SK-N-SH treated with all-trans-retinoic acid at 6 μM for 48 hours (cell line): ENCODE measurements around the gene KYAT1.

Experiments
- ATAC-seq: fragments of 200-7000 bp; cut with Tn5 transposase; 3 replicates; pipeline ENCODE4 v1.9.1; 2020; ENCODE audit warnings: mild to moderate bottlenecking, moderate library complexity
- BACH2 ChIP-seq: fragments of 250-450 bp; sonication (Bioruptor Pico); IDR thresholded peaks from 2 replicates; pipeline ENCODE4 v1.9.0; 2021; ENCODE audit warnings: mild to moderate bottlenecking, borderline replicate concordance
- CREB5 ChIP-seq: fragments of 250-450 bp; sonication (Bioruptor Pico); IDR thresholded peaks from 2 replicates; pipeline ENCODE4 v1.5.1; 2020; ENCODE audit warnings: low read depth, mild to moderate bottlenecking, moderate library complexity
- CSDC2 ChIP-seq: fragments of 250-450 bp; sonication (Bioruptor Pico); IDR thresholded peaks from 2 replicates; pipeline ENCODE4 v1.5.0; 2020; ENCODE audit warnings: mild to moderate bottlenecking, moderate library complexity
- CSRNP3 ChIP-seq: fragments of 250-450 bp; sonication (Bioruptor Pico); IDR thresholded peaks from 2 replicates; pipeline ENCODE4 v1.5.1; 2021; ENCODE audit warnings: mild to moderate bottlenecking, moderate library complexity
- ESRRG ChIP-seq: fragments of 250-450 bp; sonication (Bioruptor Pico); IDR thresholded peaks from 2 replicates; pipeline ENCODE4 v1.6.1; 2021; ENCODE audit warnings: mild to moderate bottlenecking
- GLIS3 ChIP-seq: fragments of 250-450 bp; sonication (Bioruptor Pico); IDR thresholded peaks from 2 replicates; pipeline ENCODE4 v1.5.0; 2020; ENCODE audit warnings: mild to moderate bottlenecking, moderate library complexity
- ISL1 ChIP-seq: fragments of 250-450 bp; sonication (Bioruptor Pico); IDR thresholded peaks from 2 replicates; pipeline ENCODE4 v2.1.2; 2022; ENCODE audit warnings: mild to moderate bottlenecking, moderate library complexity
- OSR1 ChIP-seq: fragments of 250-450 bp; sonication (Bioruptor Pico); IDR thresholded peaks from 2 replicates; pipeline ENCODE4 v1.8.0; 2022; ENCODE audit warnings: moderate library complexity, mild to moderate bottlenecking, inconsistent platforms
- PATZ1 ChIP-seq: fragments of 250-450 bp; sonication (Bioruptor Pico); IDR thresholded peaks from 2 replicates; pipeline ENCODE4 v1.8.0; 2020; ENCODE audit warnings: mild to moderate bottlenecking, moderate library complexity, borderline replicate concordance
- POU6F1 ChIP-seq: fragments of 250-450 bp; sonication (Bioruptor Pico); IDR thresholded peaks from 2 replicates; pipeline ENCODE4 v1.8.0; 2021; ENCODE audit warnings: low read depth, mild to moderate bottlenecking, moderate library complexity, borderline replicate concordance
- PPARA ChIP-seq: fragments of 250-450 bp; sonication (Bioruptor Pico); IDR thresholded peaks from 2 replicates; pipeline ENCODE4 v1.5.0; 2020; ENCODE audit warnings: mild to moderate bottlenecking, borderline replicate concordance
- RARB ChIP-seq: fragments of 250-450 bp; sonication (Bioruptor Pico); IDR thresholded peaks from 2 replicates; pipeline ENCODE4 v1.8.0; 2021; ENCODE audit warnings: mild to moderate bottlenecking, moderate library complexity
- SNAI2 ChIP-seq: fragments of 250-450 bp; sonication (Bioruptor Pico); IDR thresholded peaks from 2 replicates; pipeline ENCODE4 v1.5.0; 2020; ENCODE audit warnings: mild to moderate bottlenecking, moderate library complexity
- TCF4 ChIP-seq: fragments of 250-450 bp; sonication (Bioruptor Pico); IDR thresholded peaks from 2 replicates; pipeline ENCODE4 v1.8.0; 2021; ENCODE audit warnings: mild to moderate bottlenecking, moderate library complexity, borderline replicate concordance
- TOX ChIP-seq: fragments of 250-450 bp; sonication (Bioruptor Pico); IDR thresholded peaks from 2 replicates; pipeline ENCODE4 v1.8.0; 2021; ENCODE audit warnings: mild to moderate bottlenecking, moderate library complexity, borderline replicate concordance
- TSHZ2 ChIP-seq: fragments of 250-450 bp; sonication (Bioruptor Pico); IDR thresholded peaks from 2 replicates; pipeline ENCODE4 v1.5.0; 2020; ENCODE audit warnings: mild to moderate bottlenecking, moderate library complexity
- ZC3H10 ChIP-seq: fragments of 250-450 bp; sonication (Bioruptor Pico); IDR thresholded peaks from 2 replicates; pipeline ENCODE4 v1.5.1; 2021; ENCODE audit warnings: mild to moderate bottlenecking, moderate library complexity
- ZFP3 ChIP-seq: fragments of 250-450 bp; sonication (Bioruptor Pico); IDR thresholded peaks from 2 replicates; pipeline ENCODE4 v1.5.0; 2020; ENCODE audit warnings: mild to moderate bottlenecking, moderate library complexity
- ZFP30 ChIP-seq: fragments of 450-650 bp; formaldehyde crosslinking; IDR thresholded peaks from 2 replicates; pipeline ENCODE4 v1.5.0; 2022; ENCODE audit warnings: mild to moderate bottlenecking, moderate library complexity
- ZNF565 ChIP-seq: fragments of 450-650 bp; formaldehyde crosslinking; conservative IDR thresholded peaks from 2 replicates; pipeline ENCODE4 v1.5.0; 2020; ENCODE audit warnings: low read depth, mild to moderate bottlenecking, moderate library complexity
- ZNF70 ChIP-seq: fragments of 450-650 bp; formaldehyde crosslinking; IDR thresholded peaks from 2 replicates; pipeline ENCODE4 v1.5.0; 2020; ENCODE audit warnings: mild to moderate bottlenecking, moderate library complexity
- ZNF8 ChIP-seq: fragments of 450-650 bp; formaldehyde crosslinking; IDR thresholded peaks from 2 replicates; pipeline ENCODE4 v1.5.0; 2020; ENCODE audit warnings: mild to moderate bottlenecking, moderate library complexity

KYAT1 gene

GRCh38 chr9:128840524-128840923 lies 41.2 kb downstream of the KYAT1 start:
- ATAC-seq = no peak
- no peak for TF ChIP-seq POU6F1
- TF ChIP-seq PPARA (CRISPR knock-in tag) = no peak
- no peak for TF ChIP-seq RARB (CRISPR knock-in tag)
- no peak for TF ChIP-seq ZC3H10 (CRISPR knock-in tag)
- no peak for TF ChIP-seq PATZ1 (CRISPR knock-in tag)
- TF ChIP-seq CSRNP3 = no peak
- TF ChIP-seq ISL1 (CRISPR knock-in tag) = no peak
- TF ChIP-seq TOX (CRISPR knock-in tag) = no peak
- TF ChIP-seq GLIS3 (CRISPR knock-in tag) = no peak
- no peak for TF ChIP-seq ZFP3 (CRISPR knock-in tag)
- TF ChIP-seq CSDC2 (CRISPR knock-in tag) = no peak
- TF ChIP-seq BACH2 (CRISPR knock-in tag) = no peak
- TF ChIP-seq ZNF565 (CRISPR knock-in tag) = no peak
- no peak for TF ChIP-seq ZNF8
- no peak for TF ChIP-seq ESRRG
- no peak for TF ChIP-seq OSR1
- no peak for TF ChIP-seq ZNF70 (CRISPR knock-in tag)
- TF ChIP-seq TSHZ2 (CRISPR knock-in tag) = no peak
- TF ChIP-seq, all 23 proteins: peak for 0

- ATAC-seq = no peak
- TF ChIP-seq ZFP3 (CRISPR knock-in tag) (no peak), RARB (CRISPR knock-in tag) (no peak), CSDC2 (CRISPR knock-in tag) (no peak)
- TF ChIP-seq, all 23 proteins: peak for 0
Observed at GRCh38 chr9:128838338-128838737, 43.4 kb downstream of the KYAT1 start.

GRCh38 chr9:128836509-128837145 lies 45.1 kb downstream of the KYAT1 start:
- no peak for ATAC-seq

GRCh38 chr9:128835246-128836210 lies 46.2 kb downstream of the KYAT1 start:
- ATAC-seq = no peak
- TF ChIP-seq CSRNP3 (no peak), TCF4 (no peak), ZFP30 (CRISPR knock-in tag) (no peak), BACH2 (CRISPR knock-in tag) (no peak), SNAI2 (no peak), ZNF8 (no peak), TOX (CRISPR knock-in tag) (no peak), RARB (CRISPR knock-in tag) (no peak), PPARA (CRISPR knock-in tag) (no peak), CREB5 (CRISPR knock-in tag) (no peak), ZC3H10 (CRISPR knock-in tag) (no peak), ZNF565 (CRISPR knock-in tag) (no peak), ESRRG (no peak)

More at GRCh38 chr9:128836509-128837145, 45.1 kb downstream of the KYAT1 start:
- no peak for TF ChIP-seq ZFP3 (CRISPR knock-in tag)
- TF ChIP-seq TOX (CRISPR knock-in tag) = no peak
- no peak for TF ChIP-seq RARB (CRISPR knock-in tag)
- TF ChIP-seq ZFP30 (CRISPR knock-in tag) = no peak
- no peak for TF ChIP-seq CSDC2 (CRISPR knock-in tag)
- no peak for TF ChIP-seq PPARA (CRISPR knock-in tag)
